ENCODE data around the gene ZNF385B.

The ZNF385B gene

DNA sequence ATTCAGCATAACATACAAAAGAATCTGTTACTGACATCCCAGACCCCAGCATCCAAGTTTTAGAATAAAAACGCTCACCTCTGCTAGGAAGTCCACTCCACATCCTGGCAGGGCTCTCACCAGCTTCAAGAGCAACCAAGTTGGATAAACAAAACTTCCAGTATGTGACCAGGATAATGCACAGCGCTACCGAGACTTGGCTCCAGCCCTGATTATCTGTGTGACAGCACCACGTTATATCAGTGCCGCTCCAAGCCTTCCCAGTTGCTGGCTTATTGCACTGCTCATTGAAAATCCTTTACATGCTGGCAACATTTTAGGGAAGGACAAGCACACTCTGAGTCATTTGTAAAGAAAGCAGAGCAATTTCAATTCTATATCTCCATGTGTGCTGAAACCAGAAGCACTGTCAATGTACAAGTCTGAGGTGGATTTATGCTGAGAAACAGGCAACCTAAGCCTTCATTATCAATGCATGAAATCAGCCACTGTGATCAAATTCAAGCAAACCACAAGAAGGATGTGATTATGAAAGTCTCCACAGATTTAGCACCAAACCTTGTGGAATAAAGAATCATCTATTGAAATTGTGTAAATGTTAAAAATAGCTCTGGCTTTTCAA is 115.7 kb downstream of the ZNF385B start:
- DNase-seq (ENCODE audit: low read depth): no peak

DNA sequence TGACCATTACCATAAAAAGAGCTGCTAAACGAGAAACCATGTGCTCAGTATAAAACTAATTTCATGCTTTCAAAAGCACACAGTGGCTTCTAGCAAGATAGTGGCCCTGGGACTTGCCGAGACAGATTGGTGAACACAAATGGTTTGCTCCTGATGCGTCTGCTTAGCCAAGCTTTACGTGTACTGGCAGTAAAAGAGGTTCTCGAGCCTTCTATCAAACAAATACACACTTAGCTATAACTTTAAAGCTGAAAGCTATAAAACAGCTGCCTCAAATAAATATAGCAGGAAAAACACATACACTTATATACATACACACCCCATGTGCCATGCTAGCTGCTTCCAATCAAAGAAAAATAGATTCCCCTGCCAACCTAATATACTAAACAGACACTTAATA is 117.0 kb downstream of the ZNF385B start:
- no peak for DNase-seq (ENCODE audit: low read depth)

DNA sequence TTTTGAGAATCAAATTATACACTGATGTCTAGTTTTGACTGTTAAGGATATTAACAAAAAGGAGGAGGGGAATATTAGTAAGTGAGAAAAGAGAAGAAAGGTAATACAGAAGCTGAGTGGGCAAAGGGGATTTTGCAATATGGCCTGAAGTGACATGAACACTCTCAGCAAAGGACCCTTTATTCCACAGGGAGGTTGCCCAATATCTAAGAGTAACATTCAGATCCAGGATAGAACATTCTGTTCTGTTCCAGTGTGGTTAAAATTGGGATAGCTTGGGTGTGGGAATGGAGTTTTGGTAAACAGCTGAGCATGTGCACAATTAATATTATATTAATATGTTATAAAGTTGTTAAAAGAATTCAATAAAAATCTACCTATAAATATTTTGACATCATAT is 120.1 kb downstream of the ZNF385B start:
- no peak for DNase-seq (ENCODE audit: low read depth)

DNA sequence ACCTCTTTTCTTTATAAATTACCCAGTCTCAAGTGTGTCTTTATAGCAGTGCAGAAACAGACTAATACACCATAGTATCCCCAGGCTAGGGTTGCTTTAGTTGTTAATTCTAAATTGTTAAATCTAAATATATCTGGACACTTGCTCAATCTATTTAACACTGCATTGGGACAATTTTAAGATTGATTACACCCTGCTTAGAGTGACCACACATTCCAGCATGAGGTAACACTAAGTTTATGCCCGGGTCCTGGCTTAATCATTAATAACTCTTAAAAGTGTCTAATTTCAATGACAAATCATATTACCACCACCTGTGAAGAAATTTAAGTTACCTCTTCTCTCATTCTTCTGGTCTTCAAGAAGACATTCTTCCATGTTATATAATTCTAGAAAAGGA is 131.4 kb downstream of the ZNF385B start:
- no peak for DNase-seq (ENCODE audit: low read depth)

DNA sequence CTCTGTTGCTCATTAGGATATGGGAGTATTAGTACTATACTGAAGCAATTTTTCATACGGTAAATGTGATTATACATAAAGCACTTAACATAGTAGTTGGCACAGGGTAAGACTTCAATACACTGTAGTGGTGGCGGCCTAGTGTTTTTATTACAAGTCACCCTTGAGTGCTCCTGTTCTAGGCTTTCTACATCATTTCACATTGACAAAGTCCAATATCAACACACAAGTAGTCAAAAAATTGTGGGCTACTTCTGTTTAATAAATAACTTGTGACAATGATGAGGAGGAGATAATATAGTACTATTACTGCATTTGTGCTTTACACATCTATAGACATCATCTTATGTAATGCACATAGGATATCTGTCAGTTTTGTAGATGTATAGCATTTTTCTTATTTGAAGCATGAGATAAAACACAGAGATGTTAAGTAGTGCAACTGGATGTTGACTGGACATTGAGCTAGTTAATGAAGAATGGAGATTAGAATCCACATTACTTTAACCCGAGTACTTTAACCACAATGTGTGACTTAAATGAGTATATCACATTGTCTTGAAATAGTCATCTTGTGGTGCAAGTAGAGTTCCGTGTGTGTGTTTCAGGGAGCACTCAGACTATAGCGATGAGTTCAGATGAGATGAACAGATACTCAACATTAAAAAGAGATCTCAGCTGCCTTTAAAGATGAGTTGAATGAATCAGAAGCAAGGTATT is 134.8 kb downstream of the ZNF385B start:
- DNase-seq (ENCODE audit: low read depth): no peak

DNA sequence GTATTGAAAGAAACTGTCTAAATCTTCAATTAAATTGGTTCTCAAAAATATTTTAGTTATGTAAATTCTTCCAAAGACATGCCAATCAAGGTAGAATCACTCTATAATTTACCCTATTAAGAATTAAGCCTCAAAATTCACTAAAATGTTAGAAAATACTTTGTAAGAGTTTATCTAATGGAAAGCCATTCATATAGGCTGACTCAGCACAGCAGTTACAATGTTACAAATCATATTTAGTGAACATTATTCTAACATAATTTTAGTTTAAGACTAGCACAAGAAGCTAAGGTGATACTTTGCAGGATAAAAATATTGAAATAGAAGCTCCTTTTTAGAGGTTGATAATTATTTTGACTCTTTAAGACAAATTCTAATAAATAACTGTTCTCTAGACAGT is 137.0 kb downstream of the ZNF385B start:
- DNase-seq (ENCODE audit: low read depth): no peak

DNA sequence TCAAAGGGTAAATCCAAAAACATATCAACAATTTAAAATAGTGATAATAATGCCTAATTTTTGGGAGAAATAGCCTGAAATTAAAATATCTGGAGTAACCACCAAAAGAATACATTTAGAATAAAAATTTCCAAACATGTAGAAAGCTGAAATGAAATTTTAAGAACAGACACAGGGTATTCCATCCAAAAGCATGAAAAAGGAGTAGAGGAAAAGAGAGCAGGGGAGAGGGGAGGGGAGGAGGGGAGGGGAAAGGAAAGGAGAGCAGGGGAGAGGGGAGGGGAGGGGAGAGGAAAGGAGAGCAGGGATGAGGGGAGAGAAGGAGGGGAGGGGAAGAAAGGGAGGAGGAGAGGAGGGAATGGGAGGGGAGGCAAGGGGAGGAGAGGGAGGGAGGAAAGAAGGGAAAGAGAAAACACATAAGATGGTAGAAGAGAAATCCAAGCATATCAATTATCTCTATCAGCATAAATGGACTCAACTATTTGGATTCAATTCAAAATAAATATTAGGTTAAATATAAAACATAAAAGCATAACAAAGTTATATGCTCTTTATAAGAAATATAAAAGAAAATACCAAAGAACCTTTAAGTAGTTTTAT is 141.1 kb downstream of the ZNF385B start:
- no peak for DNase-seq (ENCODE audit: low read depth)

GRCh38 chr2:179715871-179716270 is 145.5 kb downstream of the ZNF385B start:
- DNase-seq (ENCODE audit: low read depth): no peak

DNA sequence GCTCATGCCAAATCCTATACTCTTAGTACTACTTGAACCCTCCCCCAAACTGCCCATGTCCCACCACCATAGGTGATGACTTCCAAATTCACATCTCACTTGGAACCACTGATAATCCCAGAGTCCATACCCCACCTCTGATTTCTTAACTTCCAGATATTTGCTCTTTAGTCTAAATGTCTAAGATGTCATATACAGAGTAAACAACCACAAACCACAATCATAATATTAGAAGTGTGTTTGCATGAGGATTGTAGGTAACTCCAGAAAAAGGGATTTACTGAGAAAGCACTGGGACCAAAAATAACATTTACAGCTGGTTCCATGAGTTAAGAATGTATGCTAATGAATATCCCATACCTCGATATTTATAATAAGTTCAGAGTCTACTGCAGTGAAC is 146.2 kb downstream of the ZNF385B start:
- no peak for DNase-seq (ENCODE audit: low read depth)

- DNase-seq (ENCODE audit: low read depth): no peak
These were observed 148.6 kb downstream of the ZNF385B start for GRCh38 chr2:179712825-179713224.

- no peak for DNase-seq (ENCODE audit: low read depth)
These were observed 150.0 kb downstream of the ZNF385B start for GRCh38 chr2:179711375-179711774.

- DNase-seq (ENCODE audit: low read depth): no peak
These were observed 157.7 kb downstream of the ZNF385B start for GRCh38 chr2:179703702-179704101.

- DNase-seq (ENCODE audit: low read depth): no peak
These were observed 158.5 kb downstream of the ZNF385B start for GRCh38 chr2:179702912-179703311.

DNA sequence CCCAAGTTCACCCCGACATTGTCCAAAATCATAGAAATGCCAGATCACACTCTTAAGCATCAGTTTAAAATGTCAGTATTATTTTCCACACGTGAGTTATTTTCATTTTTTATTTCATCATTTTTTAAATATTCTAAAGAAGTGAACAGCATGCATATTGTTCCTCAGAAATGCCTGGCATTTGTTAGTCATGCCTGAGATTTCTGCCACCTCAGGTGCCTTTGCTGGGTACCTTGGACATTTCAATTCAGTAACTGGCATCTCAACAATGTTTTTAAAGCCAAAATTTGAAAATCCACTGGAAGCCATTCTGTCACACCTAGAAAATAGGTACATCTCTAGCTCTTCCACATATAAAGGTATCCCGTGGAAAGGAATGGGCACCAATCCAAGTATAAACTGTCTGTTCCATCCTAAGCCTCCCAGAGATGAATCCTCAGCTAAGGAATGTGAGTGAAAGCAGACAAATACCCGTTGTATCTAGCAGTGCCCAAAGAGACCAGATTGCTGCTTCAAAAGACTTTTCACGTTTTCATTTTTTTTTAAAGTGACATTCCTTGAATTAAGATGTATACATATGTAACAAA is 159.8 kb downstream of the ZNF385B start:
- no peak for DNase-seq (ENCODE audit: low read depth)

DNA sequence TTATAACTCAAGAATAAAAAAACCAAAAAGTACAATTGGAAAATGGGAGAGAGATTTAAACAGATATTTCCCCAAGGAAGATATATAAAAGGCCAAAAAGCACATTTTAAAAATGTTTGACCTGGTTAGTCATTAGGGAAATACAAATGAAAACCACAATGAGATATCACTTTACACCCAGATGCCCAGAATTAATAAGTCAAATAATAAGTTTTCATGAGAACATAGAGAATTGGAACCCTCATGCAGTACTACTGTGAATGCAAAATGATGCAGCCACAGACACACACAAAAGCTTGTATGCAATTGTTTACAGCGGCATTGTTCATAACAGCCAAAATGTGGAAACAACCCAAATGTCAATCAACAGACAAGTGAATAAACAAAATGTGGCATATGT is 165.9 kb downstream of the ZNF385B start:
- no peak for DNase-seq (ENCODE audit: low read depth)

- DNase-seq (ENCODE audit: low read depth): no peak
These were observed 166.4 kb downstream of the ZNF385B start for GRCh38 chr2:179694963-179695362.

DNA sequence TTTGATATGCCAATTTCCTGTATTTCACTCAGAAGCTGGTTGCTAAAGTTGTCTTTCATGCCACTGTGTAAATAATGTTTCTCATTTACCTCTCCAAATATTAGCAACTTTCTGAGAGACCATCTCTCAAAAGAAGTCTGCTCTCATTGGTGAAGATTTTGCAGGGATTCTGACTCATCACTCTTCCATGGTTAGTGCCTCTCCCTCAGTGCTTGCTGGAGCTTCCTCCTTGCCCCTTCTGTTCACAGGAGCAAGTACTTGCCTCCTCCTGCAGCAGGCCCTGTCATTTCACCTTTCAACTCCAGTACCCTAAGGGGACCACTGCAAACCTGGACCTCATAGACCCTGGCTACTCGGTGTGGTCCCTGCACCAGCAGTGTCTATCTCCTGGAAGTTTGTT is 168.8 kb downstream of the ZNF385B start:
- no peak for DNase-seq (ENCODE audit: low read depth)

DNA sequence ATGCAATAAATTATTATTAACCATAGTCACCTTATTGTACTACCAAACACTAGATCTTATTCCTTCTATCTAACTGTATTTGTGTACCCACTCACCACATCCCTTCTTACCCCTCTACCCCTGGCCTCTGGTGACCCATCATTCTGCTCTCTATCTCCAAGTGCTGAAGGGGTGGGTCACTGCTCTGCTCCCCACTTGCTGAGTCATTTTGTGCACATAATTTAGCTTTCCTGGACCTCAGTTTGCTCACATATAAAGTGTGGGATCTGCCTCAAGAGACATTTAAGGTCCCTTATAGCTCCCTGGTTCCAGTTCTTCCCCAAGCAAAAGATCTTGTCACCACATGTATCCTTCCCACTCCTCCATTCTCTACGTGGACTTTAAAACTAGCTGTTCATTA is 169.4 kb downstream of the ZNF385B start:
- no peak for DNase-seq (ENCODE audit: low read depth)

GRCh38 chr2:179691235-179691634 is 170.2 kb downstream of the ZNF385B start:
- no peak for DNase-seq (ENCODE audit: low read depth)

DNA sequence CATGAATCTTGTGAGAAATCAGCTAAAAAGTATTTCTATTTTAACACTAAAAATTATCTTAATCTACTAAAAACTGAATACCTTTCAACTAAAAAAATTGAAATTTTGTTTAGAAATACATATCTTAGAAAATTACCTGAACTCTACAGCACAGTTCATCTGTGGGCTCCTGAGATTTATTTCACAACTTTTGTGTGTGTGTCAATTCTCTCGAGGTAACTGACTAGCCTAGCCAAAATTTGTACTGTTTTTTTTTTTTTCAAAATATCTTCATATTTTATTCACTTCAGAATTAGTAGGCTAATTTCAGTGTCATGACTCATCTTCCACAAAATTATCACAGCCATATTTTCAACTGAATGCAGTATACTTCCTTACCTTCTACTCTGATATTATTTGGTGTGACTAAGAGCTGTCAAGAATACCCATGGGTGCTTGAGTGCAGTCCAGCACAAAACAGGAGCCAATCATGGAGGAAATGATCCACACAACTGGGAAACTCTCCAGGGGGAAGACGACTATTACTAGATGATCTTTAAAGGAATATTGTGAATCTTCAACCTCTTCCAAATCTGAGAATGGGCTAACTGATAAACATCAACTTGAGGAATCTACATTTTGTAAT is 174.6 kb downstream of the ZNF385B start:
- no peak for DNase-seq (ENCODE audit: low read depth)

DNA sequence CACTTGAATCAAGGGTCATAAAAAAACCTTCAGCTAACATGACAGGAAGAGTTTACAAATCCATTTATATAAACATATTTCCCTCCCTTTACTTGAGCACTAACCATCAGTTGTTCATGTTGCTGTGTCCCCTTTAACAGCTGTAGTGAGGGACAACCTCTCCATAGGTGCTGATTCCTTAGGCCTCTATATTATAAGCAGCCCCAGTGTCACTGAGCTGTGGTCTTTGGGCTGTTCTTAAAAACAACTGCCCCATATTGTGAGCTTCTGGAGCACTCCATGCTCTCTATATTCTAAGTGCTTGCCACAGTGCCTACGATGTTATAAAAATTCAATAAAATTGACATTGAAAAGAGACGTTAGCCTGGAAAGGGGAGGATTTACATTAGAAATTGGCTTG is 175.3 kb downstream of the ZNF385B start:
- no peak for DNase-seq (ENCODE audit: low read depth)

DNA sequence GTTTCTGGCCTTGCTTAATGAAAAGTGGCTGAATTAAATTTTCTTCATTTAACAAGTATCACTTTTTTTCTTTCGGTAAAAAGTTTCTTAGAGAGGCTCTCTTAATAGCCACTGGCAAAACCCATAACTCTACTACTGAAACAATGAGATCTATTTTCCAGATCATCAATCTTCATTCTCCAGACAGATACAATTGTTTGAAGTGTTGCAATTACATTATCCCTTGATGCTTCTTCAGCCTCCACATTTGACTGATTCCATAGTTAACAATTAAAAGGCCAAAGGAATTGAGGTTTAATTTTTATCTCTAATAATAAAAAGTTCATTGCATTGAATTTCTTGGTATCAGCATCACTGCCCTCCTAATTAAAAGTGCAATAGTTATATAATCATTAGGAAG is 176.3 kb downstream of the ZNF385B start:
- DNase-seq (ENCODE audit: low read depth): no peak

- DNase-seq (ENCODE audit: low read depth): no peak
These were observed 178.7 kb downstream of the ZNF385B start for GRCh38 chr2:179682756-179683155.
